Ovary (tissue), 9 donors: Measurements from ENCODE around the gene AP5S1. TPM values are rescaled to one million over a fixed set of nuclear protein-coding genes. Genes with fewer than 3 reads are reported as not detected.

Experiments used
- DNase-seq, 5 donors: peaks; one replicate each; pipeline ENCODE4 v3.0.0-alpha.2; 2019 to 2020
- H3K27ac ChIP-seq, 2 donors: fragments of 200-600 bp; one replicate each; pipeline versions ENCODE4 v1.5.1 to v1.8.0; 2019 to 2022
- H3K27me3 ChIP-seq: fragments of 200-600 bp; one replicate; pipeline ENCODE4 v1.8.0; 2022
- H3K36me3 ChIP-seq: fragments of 200-600 bp; sonication (generic); one replicate; pipeline ENCODE4 v1.5.1; 2019
- H3K4me1 ChIP-seq: one replicate; pipeline ENCODE4 v1.8.1; 2013; ENCODE audit warnings: mild to moderate bottlenecking, moderate library complexity; ENCODE audit not compliant: insufficient read depth
- H3K4me3 ChIP-seq: fragments of 200-600 bp; sonication (generic); one replicate; pipeline ENCODE4 v1.5.1; 2017
- H3K9me3 ChIP-seq, 2 donors: fragments of 200-600 bp in 1 of 2; sonication (generic) in 1 of 2; one replicate each; pipeline versions ENCODE4 v1.5.1 to v1.8.1; 2013 to 2019; ENCODE audit warnings: mild to moderate bottlenecking in 1 of 2, moderate library complexity in 1 of 2
- CTCF ChIP-seq, 3 donors: fragments of 450-650 bp in 2 of 3; fragments of 200-600 bp in 1 of 3; IDR thresholded peaks; one replicate each; pipeline versions ENCODE4 v1.5.1 to v1.8.0; 2016 to 2022; ENCODE audit warnings: antibody characterized with exemption in 3 of 3, mild to moderate bottlenecking in 1 of 3
- EP300 ChIP-seq: sonication (generic); formaldehyde crosslinking; IDR thresholded peaks from one replicate; pipeline ENCODE4 v1.6.1; 2017; ENCODE audit warnings: antibody characterized with exemption
- POLR2A ChIP-seq: fragments of 450-650 bp; IDR thresholded peaks from one replicate; pipeline ENCODE4 v1.6.1; 2017; ENCODE audit warnings: antibody characterized with exemption, mild to moderate bottlenecking, moderate library complexity
- WGBS, 3 donors: extraction: QIAGEN DNeasy Blood & Tissue Kit in 1 of 3; methylation state at CpG; one replicate each; pipeline versions ENCODE4 v1.1.5 to v1.1.7; 2013 to 2017; 5-methylcytosine and 5-hydroxymethylcytosine counted together
- intact Hi-C, 4 donors: fragments of 100-400 bp; cut with DNase I; formaldehyde crosslinking; loops; one replicate each; pipeline versions ENCODE4 v1.11.0 to v1.15.1; 2022 to 2023
- polyA plus RNA-seq, 2 donors: library from polyadenylated mRNA; stranded (reverse); fragments of 200-250 nt in 1 of 2; fragments of 350-450 nt in 1 of 2; fragmentation: Illumina TruSeq in 1 of 2; extraction: RNeasy Lipid Tissue Mini Kit (QIAGEN cat#74804) in 1 of 2; gene quantifications; one replicate each; pipeline ENCODE4 v1.2.3, GENCODE V29; 2013 to 2014
- total RNA-seq, 7 donors: library from RNA; depleted of rRNA in 2 of 7; stranded (reverse); fragments of >200 nt in 2 of 7; fragmentation: NEBNext Ultra II Directional in 3 of 7; extraction: Animal tissue kit (Norgen Biotek cat#: 25700) in 3 of 7; gene quantifications; one replicate each; pipeline versions ENCODE4 v1.1.0 to v1.2.4, GENCODE V29; 2016 to 2023
- donor health status: DM: no; HTN: no; CAD: no; lungs with moderate emphysema.
- donor health status: DM: no; HTN: no; CAD: no.
- donor health status: Bipolar disorder and iron deficiency.
- donor health status: DM: yes; HTN: yes; CAD: no.
- donor health status: DM: no; HTN: no; CAD: no.
- donor health status: DM: yes; HTN: yes; CAD: no.

The AP5S1 gene
- total and polyA plus RNA-seq, 9 donors = 2.9 to 15.3 (median 10.4) TPM

DNA sequence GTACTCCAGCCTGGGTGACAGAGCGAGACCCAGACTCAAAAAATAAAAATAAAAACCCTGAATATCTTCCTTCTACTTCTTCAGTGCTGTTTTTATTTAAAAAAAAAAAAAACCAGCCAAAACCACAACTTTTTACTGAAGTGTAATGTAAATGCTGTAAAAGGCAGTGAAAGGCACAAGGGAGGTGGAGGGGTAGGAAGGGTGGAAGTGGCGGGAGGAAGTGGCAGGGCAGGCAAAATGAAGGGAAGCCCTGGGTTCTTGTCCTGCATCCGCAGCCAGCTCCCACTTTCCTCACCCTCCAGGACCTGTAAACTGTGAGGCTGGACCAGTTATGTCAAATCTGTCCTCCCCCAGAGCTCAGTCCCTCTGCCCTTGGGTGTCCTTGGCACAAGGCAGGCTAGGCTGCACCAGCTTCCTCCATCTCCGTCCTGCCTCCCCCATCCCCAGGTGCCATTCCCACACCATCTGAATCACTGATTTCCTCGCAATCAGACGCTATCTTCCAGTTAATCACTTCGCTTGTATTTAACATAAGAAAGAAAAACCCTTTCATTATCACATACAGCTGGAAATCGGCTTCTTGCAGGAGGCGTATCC lies 55.1 kb downstream of the AP5S1 start:
- intact Hi-C loops = no loop called here
- 45 to 48% (median 47%) methylated on average over 9 of the region's 9 CpGs for WGBS, 3 donors
- Histone ChIP-seq H3K27me3 (no peaks in the 10 kb centered on the region), H3K4me1 (no peaks in the 10 kb centered on the region), H3K27ac (no peak overlapping the region), H3K36me3 (no peaks in the 10 kb centered on the region), H3K9me3 (no peaks in the 10 kb centered on the region), H3K4me3 (no peak overlapping the region)
- no peak for TF ChIP-seq CTCF (IDR thresholded peaks at IDR 0.05)
- TF ChIP-seq EP300 = no peak
- TF ChIP-seq POLR2A = no peak
- DNase-seq = no peak

GRCh38 chr20:3876000-3876399 lies 55.7 kb downstream of the AP5S1 start:
- Histone ChIP-seq H3K27ac (no peak overlapping the region), H3K4me3 (no peak overlapping the region), H3K36me3 (no peaks in the 10 kb centered on the region), H3K4me1 (no peaks in the 10 kb centered on the region), H3K27me3 (no peaks in the 10 kb centered on the region), H3K9me3 (no peaks in the 10 kb centered on the region)
- TF ChIP-seq CTCF (IDR thresholded peaks at IDR 0.05) (no peak), POLR2A (no peak), EP300 (no peak)
- WGBS, 3 donors = 19 to 26% (median 22%) methylated on average over 1 of the region's 1 CpG
- DNase-seq = no peak
- intact Hi-C loops = no loop called here

DNA sequence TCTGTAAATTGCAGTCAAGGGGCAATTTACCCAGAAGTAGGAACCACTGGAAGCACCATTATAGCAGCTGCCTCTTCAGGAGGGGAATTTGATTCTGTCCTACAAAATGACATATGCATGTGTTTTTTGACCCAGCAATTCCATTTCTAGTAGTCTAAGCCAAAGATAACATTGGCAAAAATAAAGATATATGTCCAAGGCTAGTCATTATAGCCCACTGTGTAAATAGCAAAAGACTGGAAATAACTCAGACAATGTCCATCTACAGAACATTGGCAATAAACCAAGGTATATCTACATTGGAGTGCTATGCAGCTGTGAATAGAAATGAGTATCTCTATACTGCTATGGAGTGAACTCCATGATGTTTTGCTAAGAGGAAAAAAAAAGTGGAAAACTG lies 56.3 kb downstream of the AP5S1 start:
- intact Hi-C loops = no loop called here
- H3K4me3 ChIP-seq = no peak overlapping the region
- no peaks in the 10 kb centered on the region for H3K36me3 ChIP-seq
- no peaks in the 10 kb centered on the region for H3K4me1 ChIP-seq
- no peaks in the 10 kb centered on the region for H3K27me3 ChIP-seq
- H3K9me3 ChIP-seq = no peaks in the 10 kb centered on the region
- TF ChIP-seq EP300 (no peak), POLR2A (no peak), CTCF (IDR thresholded peaks at IDR 0.05) (no peak)
- H3K27ac ChIP-seq = no peak overlapping the region
- no peak for DNase-seq

Other genes starting within 250 kb of the AP5S1 start
- not detected for gene GFRA4, start 157.1 kb upstream of the AP5S1 start, total RNA-seq
- under 1 TPM in 1 of 2 donors, not detected in 1; 0.22 TPM for gene GFRA4, start 157.1 kb upstream of the AP5S1 start, polyA plus RNA-seq
- gene ADAM33, start 138.5 kb upstream of the AP5S1 start, total RNA-seq = 10 to 100 TPM; 12.4 to 68.1 (median 26.1) TPM
- 10 to 100 TPM; 23.3 to 34.1 TPM for gene ADAM33, start 138.5 kb upstream of the AP5S1 start, polyA plus RNA-seq
- gene SIGLEC1, start 107.9 kb upstream of the AP5S1 start, total RNA-seq = 1 to 10 TPM in 5 of 7 donors, under 1 TPM in 2; 0.48 to 9.1 (median 1.7) TPM
- gene SIGLEC1, start 107.9 kb upstream of the AP5S1 start, polyA plus RNA-seq = 10 to 100 TPM in 1 of 2 donors, 1 to 10 TPM in 1; 3.3 to 11.5 TPM
- 10 to 100 TPM in 3 of 7 donors, 1 to 10 TPM in 4; 5.9 to 22.8 (median 7.4) TPM for gene HSPA12B, start 87.9 kb upstream of the AP5S1 start, total RNA-seq
- gene HSPA12B, start 87.9 kb upstream of the AP5S1 start, polyA plus RNA-seq = 10 to 100 TPM in 1 of 2 donors, 1 to 10 TPM in 1; 4.6 to 14.3 TPM
- 100 to 1,000 TPM in 1 of 7 donors, 10 to 100 TPM in 6; 24.6 to 124 (median 69.1) TPM for gene ADISSP, start 52.8 kb upstream of the AP5S1 start, total RNA-seq
- gene ADISSP, start 52.8 kb upstream of the AP5S1 start, polyA plus RNA-seq = 100 to 1,000 TPM in 1 of 2 donors, 10 to 100 TPM in 1; 11.5 to 103 TPM
- gene SPEF1, start 39.1 kb upstream of the AP5S1 start, total RNA-seq = 10 to 100 TPM in 1 of 7 donors, 1 to 10 TPM in 2, under 1 TPM in 2, not detected in 2; 0.43 to 27.9 (median 1.4) TPM
- under 1 TPM in 1 of 2 donors, not detected in 1; 0.54 TPM for gene SPEF1, start 39.1 kb upstream of the AP5S1 start, polyA plus RNA-seq
- gene CENPB, start 33.8 kb upstream of the AP5S1 start, total RNA-seq = 100 to 1,000 TPM in 2 of 7 donors, 10 to 100 TPM in 5; 43.8 to 119 (median 97.8) TPM
- 10 to 100 TPM; 15.4 to 67.1 TPM for gene CENPB, start 33.8 kb upstream of the AP5S1 start, polyA plus RNA-seq
- gene CDC25B, start 24.2 kb upstream of the AP5S1 start, total RNA-seq = 10 to 100 TPM; 19.1 to 47.8 (median 35.6) TPM
- 10 to 100 TPM; 17.9 to 29.0 TPM for gene CDC25B, start 24.2 kb upstream of the AP5S1 start, polyA plus RNA-seq
- 10 to 100 TPM; 14.2 to 50.5 (median 34.5) TPM for gene MAVS, start 26.3 kb downstream of the AP5S1 start, total RNA-seq
- gene MAVS, start 26.3 kb downstream of the AP5S1 start, polyA plus RNA-seq = 10 to 100 TPM; 28.6 to 35.1 TPM
- gene PANK2, start 68.8 kb downstream of the AP5S1 start, total RNA-seq = 10 to 100 TPM; 22.2 to 34.9 (median 33.9) TPM
- 10 to 100 TPM; 20.0 to 39.5 TPM for gene PANK2, start 68.8 kb downstream of the AP5S1 start, polyA plus RNA-seq
- gene RNF24, start 195.0 kb downstream of the AP5S1 start, total RNA-seq = 10 to 100 TPM in 6 of 7 donors, 1 to 10 TPM in 1; 7.6 to 30.5 (median 17.1) TPM
- 10 to 100 TPM in 1 of 2 donors, 1 to 10 TPM in 1; 3.9 to 14.0 TPM for gene RNF24, start 195.0 kb downstream of the AP5S1 start, polyA plus RNA-seq